Measurements from ENCODE around the gene LRRC37B. TPM values are rescaled to one million over a fixed set of nuclear protein-coding genes. Genes with fewer than 3 reads are reported as not detected.
"Not testable (repeated sequence)": the region's sequence is repeated elsewhere in the genome, so short reads cannot be mapped to it uniquely, and the experiment has no call there.

The LRRC37B gene
- total RNA-seq, 1 experiment from 2014 or later = 20.6 TPM

DNA sequence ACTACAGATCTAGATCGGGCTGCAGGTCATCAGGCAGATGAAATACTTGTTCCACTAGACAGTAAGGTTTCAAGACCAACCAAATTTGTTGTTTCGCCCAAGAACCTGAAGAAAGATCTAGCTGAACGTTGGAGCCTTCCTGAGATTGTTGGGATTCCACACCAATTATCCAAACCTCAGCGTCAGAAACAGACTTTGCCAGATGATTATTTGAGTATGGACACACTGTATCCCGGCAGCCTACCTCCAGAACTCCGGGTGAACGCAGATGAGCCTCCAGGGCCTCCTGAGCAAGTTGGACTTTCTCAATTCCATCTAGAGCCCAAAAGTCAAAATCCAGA is 14.4 kb downstream of the LRRC37B start:
- no peak for DNase-seq (ENCODE audit: low spot score)
- ChIA-PET POLR2A (no interaction called here), CTCF (no interaction called here)
- Mint-ChIP-seq H3K4me1 (peaks cover 2% of the 10 kb centered on the region; the same call in 1 of the 2 replicates), H3K27ac (no peak overlapping the region), H3K4me3 (no peak overlapping the region), H3K27me3 (ENCODE audit: low read depth) (no peaks in the 10 kb centered on the region), H3K9me3 (no peaks in the 10 kb centered on the region), H3K36me3 (peaks cover 29% of the 10 kb centered on the region)
- TF ChIP-seq, protein P1, sequence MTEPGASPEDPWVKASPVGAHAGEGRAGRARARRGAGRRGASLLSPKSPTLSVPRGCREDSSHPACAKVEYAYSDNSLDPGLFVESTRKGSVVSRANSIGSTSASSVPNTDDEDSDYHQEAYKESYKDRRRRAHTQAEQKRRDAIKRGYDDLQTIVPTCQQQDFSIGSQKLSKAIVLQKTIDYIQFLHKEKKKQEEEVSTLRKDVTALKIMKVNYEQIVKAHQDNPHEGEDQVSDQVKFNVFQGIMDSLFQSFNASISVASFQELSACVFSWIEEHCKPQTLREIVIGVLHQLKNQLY (CRISPR knock-in tag; IDR thresholded peaks at IDR 0.05) = no peak
- TF ChIP-seq, protein P2, sequence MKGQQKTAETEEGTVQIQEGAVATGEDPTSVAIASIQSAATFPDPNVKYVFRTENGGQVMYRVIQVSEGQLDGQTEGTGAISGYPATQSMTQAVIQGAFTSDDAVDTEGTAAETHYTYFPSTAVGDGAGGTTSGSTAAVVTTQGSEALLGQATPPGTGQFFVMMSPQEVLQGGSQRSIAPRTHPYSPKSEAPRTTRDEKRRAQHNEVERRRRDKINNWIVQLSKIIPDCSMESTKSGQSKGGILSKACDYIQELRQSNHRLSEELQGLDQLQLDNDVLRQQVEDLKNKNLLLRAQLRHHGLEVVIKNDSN (CRISPR knock-in tag; IDR thresholded peaks at IDR 0.05) = no peak
- TF ChIP-seq IRF2 (CRISPR knock-in tag; IDR thresholded peaks at IDR 0.05; ENCODE audit: borderline replicate concordance, low read depth) (no peak), EMX1 (CRISPR knock-in tag; IDR thresholded peaks at IDR 0.05) (no peak), SOX15 (CRISPR knock-in tag; IDR thresholded peaks at IDR 0.05) (no peak), SMAD3 (CRISPR knock-in tag; IDR thresholded peaks at IDR 0.05; ENCODE audit: borderline replicate concordance) (no peak), NR2C2 (CRISPR knock-in tag; IDR thresholded peaks at IDR 0.05) (no peak), JAZF1 (CRISPR knock-in tag; IDR thresholded peaks at IDR 0.05) (no peak), RELA (CRISPR knock-in tag; IDR thresholded peaks at IDR 0.05; ENCODE audit: borderline replicate concordance) (no peak), PRRX2 (CRISPR knock-in tag; IDR thresholded peaks at IDR 0.05) (no peak), KAT7 (CRISPR knock-in tag; IDR thresholded peaks at IDR 0.05; ENCODE audit: borderline replicate concordance) (no peak)
- TF ChIP-seq, protein P3, sequence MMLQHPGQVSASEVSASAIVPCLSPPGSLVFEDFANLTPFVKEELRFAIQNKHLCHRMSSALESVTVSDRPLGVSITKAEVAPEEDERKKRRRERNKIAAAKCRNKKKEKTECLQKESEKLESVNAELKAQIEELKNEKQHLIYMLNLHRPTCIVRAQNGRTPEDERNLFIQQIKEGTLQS (CRISPR knock-in tag; conservative IDR thresholded peaks at IDR 0.05) = no peak
- TF ChIP-seq, protein P4, sequence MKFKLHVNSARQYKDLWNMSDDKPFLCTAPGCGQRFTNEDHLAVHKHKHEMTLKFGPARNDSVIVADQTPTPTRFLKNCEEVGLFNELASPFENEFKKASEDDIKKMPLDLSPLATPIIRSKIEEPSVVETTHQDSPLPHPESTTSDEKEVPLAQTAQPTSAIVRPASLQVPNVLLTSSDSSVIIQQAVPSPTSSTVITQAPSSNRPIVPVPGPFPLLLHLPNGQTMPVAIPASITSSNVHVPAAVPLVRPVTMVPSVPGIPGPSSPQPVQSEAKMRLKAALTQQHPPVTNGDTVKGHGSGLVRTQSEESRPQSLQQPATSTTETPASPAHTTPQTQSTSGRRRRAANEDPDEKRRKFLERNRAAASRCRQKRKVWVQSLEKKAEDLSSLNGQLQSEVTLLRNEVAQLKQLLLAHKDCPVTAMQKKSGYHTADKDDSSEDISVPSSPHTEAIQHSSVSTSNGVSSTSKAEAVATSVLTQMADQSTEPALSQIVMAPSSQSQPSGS (CRISPR knock-in tag; IDR thresholded peaks at IDR 0.05; ENCODE audit: borderline replicate concordance, low read depth) = no peak
- TF ChIP-seq, protein P5, sequence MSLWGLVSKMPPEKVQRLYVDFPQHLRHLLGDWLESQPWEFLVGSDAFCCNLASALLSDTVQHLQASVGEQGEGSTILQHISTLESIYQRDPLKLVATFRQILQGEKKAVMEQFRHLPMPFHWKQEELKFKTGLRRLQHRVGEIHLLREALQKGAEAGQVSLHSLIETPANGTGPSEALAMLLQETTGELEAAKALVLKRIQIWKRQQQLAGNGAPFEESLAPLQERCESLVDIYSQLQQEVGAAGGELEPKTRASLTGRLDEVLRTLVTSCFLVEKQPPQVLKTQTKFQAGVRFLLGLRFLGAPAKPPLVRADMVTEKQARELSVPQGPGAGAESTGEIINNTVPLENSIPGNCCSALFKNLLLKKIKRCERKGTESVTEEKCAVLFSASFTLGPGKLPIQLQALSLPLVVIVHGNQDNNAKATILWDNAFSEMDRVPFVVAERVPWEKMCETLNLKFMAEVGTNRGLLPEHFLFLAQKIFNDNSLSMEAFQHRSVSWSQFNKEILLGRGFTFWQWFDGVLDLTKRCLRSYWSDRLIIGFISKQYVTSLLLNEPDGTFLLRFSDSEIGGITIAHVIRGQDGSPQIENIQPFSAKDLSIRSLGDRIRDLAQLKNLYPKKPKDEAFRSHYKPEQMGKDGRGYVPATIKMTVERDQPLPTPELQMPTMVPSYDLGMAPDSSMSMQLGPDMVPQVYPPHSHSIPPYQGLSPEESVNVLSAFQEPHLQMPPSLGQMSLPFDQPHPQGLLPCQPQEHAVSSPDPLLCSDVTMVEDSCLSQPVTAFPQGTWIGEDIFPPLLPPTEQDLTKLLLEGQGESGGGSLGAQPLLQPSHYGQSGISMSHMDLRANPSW (CRISPR knock-in tag; conservative IDR thresholded peaks at IDR 0.05; ENCODE audit: low read depth) = no peak
- ATAC-seq = no peak

DNA sequence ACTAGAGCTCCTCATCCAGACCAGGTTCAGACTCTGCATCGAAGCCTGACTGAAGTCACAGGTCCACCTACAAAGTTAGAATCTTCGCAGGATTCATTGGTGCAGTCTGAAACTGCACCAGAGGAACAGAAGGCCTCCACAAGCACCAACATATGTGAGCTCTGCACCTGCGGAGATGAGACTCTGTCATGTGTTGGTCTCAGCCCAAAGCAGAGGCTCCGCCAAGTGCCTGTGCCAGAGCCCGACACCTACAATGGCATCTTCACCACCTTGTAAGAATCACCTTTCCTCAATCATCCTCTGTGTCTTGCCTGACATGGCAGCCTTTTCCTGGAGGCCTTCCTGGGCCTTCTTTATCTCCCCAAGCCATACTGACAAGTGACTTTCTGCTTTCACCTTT is 15.4 kb downstream of the LRRC37B start:
- CTCF ChIA-PET; DNase-seq (ENCODE audit: low spot score); ATAC-seq; H3K4me1 Mint-ChIP-seq; H3K27ac Mint-ChIP-seq; POLR2A ChIA-PET; H3K27me3 Mint-ChIP-seq (ENCODE audit: low read depth); H3K9me3 Mint-ChIP-seq; H3K4me3 Mint-ChIP-seq: not testable (repeated sequence)
- H3K36me3 Mint-ChIP-seq = peaks cover 26% of the 10 kb centered on the region

DNA sequence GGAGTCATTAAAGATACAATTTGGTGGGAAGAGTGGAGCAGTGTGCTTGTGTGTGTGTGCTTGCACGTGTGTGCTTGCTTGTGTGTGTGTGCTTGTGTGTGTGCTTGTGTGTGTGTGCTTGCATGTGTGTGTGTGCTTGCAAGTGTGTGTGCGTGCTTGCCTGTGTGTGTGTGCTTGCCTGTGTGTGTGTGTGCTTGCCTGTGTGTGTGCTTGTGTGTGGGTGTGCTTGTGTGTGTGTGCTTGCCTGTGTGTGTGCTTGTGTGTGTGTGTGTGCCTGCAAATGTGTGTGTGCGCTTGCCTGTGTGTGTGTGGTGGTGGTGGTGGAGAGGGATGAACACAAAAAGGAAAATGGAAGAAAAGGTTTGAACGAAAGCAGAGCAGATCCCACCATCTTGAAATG is 20.1 kb downstream of the LRRC37B start:
- ATAC-seq; POLR2A ChIA-PET; H3K9me3 Mint-ChIP-seq; H3K4me3 Mint-ChIP-seq; H3K36me3 Mint-ChIP-seq; H3K4me1 Mint-ChIP-seq; CTCF ChIA-PET; DNase-seq (ENCODE audit: low spot score); H3K27me3 Mint-ChIP-seq (ENCODE audit: low read depth): not testable (repeated sequence)
- peak overlapping the region; percentile 38; the same call in 1 of the 2 replicates for H3K27ac Mint-ChIP-seq

DNA sequence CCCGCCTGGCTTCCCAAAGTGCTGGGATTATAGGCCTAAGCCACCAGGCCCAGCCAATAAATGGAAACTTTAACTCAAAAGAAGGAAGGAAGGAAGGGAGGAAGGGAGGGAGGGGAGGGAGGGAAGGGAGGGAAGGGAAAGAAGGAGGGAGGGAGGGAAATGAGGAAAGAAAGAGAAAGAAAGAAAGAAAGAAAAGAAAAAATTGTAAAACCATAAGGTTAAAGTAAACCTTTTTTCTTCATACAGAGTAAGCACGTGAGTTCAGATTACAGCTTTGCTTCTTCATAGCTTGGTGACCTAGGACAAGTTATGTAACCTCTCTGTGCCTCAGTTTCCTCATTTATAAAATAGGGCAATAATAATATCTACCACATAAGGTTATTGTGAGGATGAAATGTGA is 26.0 kb downstream of the LRRC37B start:
- DNase-seq (ENCODE audit: low spot score) (no peak), ATAC-seq (no peak)
- no peaks in the 10 kb centered on the region for H3K4me1 Mint-ChIP-seq
- H3K27ac Mint-ChIP-seq = no peak overlapping the region
- no peaks in the 10 kb centered on the region for H3K27me3 Mint-ChIP-seq (ENCODE audit: low read depth)
- no peak overlapping the region for H3K4me3 Mint-ChIP-seq
- H3K36me3 Mint-ChIP-seq = peaks cover 31% of the 10 kb centered on the region
- ChIA-PET CTCF (interaction anchor here (1.1 kb wide), 1 partner anchor 106 kb away, joined by 3 read pairs; no protein-coding TSS in a partner anchor), POLR2A (no interaction called here)
- no peaks in the 10 kb centered on the region for H3K9me3 Mint-ChIP-seq
- TF ChIP-seq TEAD4 (CRISPR knock-in tag; IDR thresholded peaks at IDR 0.05) (no peak), NFYB (CRISPR knock-in tag; conservative IDR thresholded peaks at IDR 0.05; ENCODE audit: low read depth) (no peak), TCF7 (CRISPR knock-in tag; IDR thresholded peaks at IDR 0.05; ENCODE audit: low read depth) (no peak), GRHL2 (CRISPR knock-in tag; IDR thresholded peaks at IDR 0.05; ENCODE audit: insufficient replicate concordance, severe bottlenecking) (no peak)
- TF ChIP-seq, protein P6, sequence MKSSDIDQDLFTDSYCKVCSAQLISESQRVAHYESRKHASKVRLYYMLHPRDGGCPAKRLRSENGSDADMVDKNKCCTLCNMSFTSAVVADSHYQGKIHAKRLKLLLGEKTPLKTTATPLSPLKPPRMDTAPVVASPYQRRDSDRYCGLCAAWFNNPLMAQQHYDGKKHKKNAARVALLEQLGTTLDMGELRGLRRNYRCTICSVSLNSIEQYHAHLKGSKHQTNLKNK (CRISPR knock-in tag; IDR thresholded peaks at IDR 0.05) = no peak
- TF ChIP-seq, protein P7, sequence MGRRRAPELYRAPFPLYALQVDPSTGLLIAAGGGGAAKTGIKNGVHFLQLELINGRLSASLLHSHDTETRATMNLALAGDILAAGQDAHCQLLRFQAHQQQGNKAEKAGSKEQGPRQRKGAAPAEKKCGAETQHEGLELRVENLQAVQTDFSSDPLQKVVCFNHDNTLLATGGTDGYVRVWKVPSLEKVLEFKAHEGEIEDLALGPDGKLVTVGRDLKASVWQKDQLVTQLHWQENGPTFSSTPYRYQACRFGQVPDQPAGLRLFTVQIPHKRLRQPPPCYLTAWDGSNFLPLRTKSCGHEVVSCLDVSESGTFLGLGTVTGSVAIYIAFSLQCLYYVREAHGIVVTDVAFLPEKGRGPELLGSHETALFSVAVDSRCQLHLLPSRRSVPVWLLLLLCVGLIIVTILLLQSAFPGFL (CRISPR knock-in tag; IDR thresholded peaks at IDR 0.05; ENCODE audit: borderline replicate concordance) = no peak
- TF ChIP-seq, protein P1 (CRISPR knock-in tag; IDR thresholded peaks at IDR 0.05) = no peak
- TF ChIP-seq, protein P2 (CRISPR knock-in tag; IDR thresholded peaks at IDR 0.05) = no peak

Data from WTC11 (cell line).